Uterus (tissue), 2 donors: ENCODE measurements around the gene NAT14.

ENCODE experiments used
- POLR2A ChIP-seq, 2 donors: fragments of 450-650 bp; IDR thresholded peaks; one replicate each; pipeline ENCODE4 v1.6.1; 2016; ENCODE audit warnings: antibody characterized with exemption in 2 of 2, mild to moderate bottlenecking in 1 of 2, moderate library complexity in 1 of 2
- TF ChIP-seq, protein P1 (sequence below), 4 experiments: fragments of 200-600 bp in 2 of 4; fragments of 450-650 bp in 2 of 4; sonication (generic) in 2 of 4; IDR thresholded peaks; one replicate each; pipeline ENCODE4 v1.5.1; 2016 to 2019; ENCODE audit warnings: antibody characterized with exemption in 4 of 4, mild to moderate bottlenecking in 2 of 4, moderate library complexity in 1 of 4

DNA sequence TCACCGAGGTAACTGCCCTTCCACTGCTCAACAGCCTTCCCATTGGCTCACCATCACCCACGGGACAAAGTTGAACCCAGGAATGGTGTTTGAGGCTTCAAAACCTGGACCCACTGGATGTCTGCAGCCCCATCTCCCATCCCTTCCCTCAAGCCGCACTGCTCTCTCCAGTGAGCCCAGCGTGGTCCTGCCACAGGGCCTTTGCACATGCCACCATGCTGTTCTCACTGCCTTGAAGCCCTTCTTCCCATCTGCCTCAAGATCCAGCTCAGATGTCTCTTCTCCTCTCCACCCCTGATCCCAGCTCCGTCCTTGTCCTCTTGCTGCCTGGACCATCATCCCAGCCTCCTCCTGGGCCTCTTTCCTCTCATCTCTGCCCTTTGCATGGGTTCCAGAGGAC lies 45.9 kb upstream of the NAT14 start:
- TF ChIP-seq, protein P1, sequence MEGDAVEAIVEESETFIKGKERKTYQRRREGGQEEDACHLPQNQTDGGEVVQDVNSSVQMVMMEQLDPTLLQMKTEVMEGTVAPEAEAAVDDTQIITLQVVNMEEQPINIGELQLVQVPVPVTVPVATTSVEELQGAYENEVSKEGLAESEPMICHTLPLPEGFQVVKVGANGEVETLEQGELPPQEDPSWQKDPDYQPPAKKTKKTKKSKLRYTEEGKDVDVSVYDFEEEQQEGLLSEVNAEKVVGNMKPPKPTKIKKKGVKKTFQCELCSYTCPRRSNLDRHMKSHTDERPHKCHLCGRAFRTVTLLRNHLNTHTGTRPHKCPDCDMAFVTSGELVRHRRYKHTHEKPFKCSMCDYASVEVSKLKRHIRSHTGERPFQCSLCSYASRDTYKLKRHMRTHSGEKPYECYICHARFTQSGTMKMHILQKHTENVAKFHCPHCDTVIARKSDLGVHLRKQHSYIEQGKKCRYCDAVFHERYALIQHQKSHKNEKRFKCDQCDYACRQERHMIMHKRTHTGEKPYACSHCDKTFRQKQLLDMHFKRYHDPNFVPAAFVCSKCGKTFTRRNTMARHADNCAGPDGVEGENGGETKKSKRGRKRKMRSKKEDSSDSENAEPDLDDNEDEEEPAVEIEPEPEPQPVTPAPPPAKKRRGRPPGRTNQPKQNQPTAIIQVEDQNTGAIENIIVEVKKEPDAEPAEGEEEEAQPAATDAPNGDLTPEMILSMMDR (IDR thresholded peaks at IDR 0.05) = no peak
- no peak for TF ChIP-seq POLR2A (IDR thresholded peaks at IDR 0.05)
